Type B pancreatic cell (in vitro differentiated cells): ENCODE measurements around the gene NSD2. TPM values are rescaled to one million over a fixed set of nuclear protein-coding genes. Genes with fewer than 3 reads are reported as not detected.

ENCODE experiments used
- DNase-seq: peaks from one replicate; pipeline ENCODE4 v3.0.0; 2021; ENCODE audit warnings: mixed read lengths; ENCODE audit not compliant: unreplicated experiment; ENCODE audit errors: extremely low spot score
- H3K27ac Mint-ChIP-seq: 2 replicates; pipeline ENCODE4 v1.8.0; 2021; ENCODE audit warnings: mild to moderate bottlenecking, mixed read lengths
- H3K27me3 Mint-ChIP-seq: 2 replicates; pipeline ENCODE4 v1.8.0; 2021; ENCODE audit warnings: mixed read lengths
- H3K36me3 Mint-ChIP-seq: 2 replicates; pipeline ENCODE4 v1.8.0; 2021; ENCODE audit warnings: mixed read lengths
- H3K4me1 Mint-ChIP-seq: one replicate; pipeline ENCODE4 v1.8.0; 2021; ENCODE audit warnings: mixed read lengths; ENCODE audit not compliant: unreplicated experiment
- H3K4me3 Mint-ChIP-seq: 2 replicates; pipeline ENCODE4 v1.8.0; 2021; ENCODE audit warnings: mild to moderate bottlenecking, mixed read lengths
- H3K9me3 Mint-ChIP-seq: 2 replicates; pipeline ENCODE4 v1.8.0; 2021; ENCODE audit warnings: mixed read lengths
- total RNA-seq: library from RNA; stranded (reverse); gene quantifications from 2 replicates; pipeline ENCODE4 v1.2.1, GENCODE V29; 2021; ENCODE audit warnings: low replicate concordance
- TF ChIP-seq, protein P1 (sequence below): fragments of 200-600 bp; sonication (generic); conservative IDR thresholded peaks from 2 replicates; pipeline ENCODE4 v1.5.0; 2021; ENCODE audit warnings: antibody characterized with exemption, mild to moderate bottlenecking

The NSD2 gene
- total RNA-seq, 1 donor from 2014 or later = 156 TPM

DNA sequence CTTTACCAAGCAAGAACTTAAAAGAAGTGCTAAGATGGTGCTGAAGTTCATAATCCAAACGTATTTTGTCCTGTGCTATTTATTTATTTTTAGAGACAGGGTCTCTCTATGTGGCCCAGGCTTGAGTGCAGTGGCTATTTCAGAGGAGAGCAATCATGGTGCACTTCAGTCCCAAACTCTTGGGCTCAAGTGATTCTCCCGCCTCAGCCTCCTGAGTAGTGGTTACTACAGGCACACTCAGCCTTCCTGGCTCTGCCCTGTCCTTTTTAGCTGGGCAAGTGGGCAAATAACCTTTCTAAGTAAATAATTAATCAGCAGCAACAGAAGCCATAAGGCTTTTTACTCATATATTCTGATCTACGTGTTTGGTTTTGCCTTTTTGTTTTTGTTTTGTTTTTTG lies 2.6 kb downstream of the NSD2 start:
- TF ChIP-seq, protein P1, sequence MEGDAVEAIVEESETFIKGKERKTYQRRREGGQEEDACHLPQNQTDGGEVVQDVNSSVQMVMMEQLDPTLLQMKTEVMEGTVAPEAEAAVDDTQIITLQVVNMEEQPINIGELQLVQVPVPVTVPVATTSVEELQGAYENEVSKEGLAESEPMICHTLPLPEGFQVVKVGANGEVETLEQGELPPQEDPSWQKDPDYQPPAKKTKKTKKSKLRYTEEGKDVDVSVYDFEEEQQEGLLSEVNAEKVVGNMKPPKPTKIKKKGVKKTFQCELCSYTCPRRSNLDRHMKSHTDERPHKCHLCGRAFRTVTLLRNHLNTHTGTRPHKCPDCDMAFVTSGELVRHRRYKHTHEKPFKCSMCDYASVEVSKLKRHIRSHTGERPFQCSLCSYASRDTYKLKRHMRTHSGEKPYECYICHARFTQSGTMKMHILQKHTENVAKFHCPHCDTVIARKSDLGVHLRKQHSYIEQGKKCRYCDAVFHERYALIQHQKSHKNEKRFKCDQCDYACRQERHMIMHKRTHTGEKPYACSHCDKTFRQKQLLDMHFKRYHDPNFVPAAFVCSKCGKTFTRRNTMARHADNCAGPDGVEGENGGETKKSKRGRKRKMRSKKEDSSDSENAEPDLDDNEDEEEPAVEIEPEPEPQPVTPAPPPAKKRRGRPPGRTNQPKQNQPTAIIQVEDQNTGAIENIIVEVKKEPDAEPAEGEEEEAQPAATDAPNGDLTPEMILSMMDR = no peak
- H3K27ac Mint-ChIP-seq = peak overlapping the region; percentile 64
- peaks cover 3% of the 10 kb centered on the region for H3K27me3 Mint-ChIP-seq
- H3K4me3 Mint-ChIP-seq = peak overlapping the region; percentile 50
- no peak for DNase-seq
- H3K4me1 Mint-ChIP-seq = peaks cover 42% of the 10 kb centered on the region
- no peaks in the 10 kb centered on the region for H3K9me3 Mint-ChIP-seq
- H3K36me3 Mint-ChIP-seq = peaks cover 8% of the 10 kb centered on the region

DNA sequence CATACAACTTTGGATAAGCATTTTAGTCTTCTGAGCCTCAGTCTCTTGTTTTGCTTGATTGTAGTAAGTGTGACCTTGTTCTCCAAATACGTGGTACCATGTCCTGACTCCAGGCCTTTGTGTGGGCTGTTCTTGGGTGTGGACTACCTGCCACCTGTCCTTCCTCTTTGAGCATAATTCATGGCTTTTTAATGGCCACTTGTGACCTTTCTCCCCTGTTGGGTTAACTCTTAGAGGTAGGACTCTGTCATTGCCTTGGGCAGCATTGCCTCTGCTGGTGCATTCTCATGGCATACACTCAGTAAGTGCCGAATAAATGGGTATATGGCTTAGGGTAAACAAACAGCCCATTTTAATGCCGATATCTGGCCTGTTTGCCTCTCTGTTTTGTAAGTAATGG lies 3.0 kb downstream of the NSD2 start:
- no peak for DNase-seq
- H3K4me3 Mint-ChIP-seq = peak overlapping the region; percentile 50
- TF ChIP-seq, protein P1 = no peak
- H3K4me1 Mint-ChIP-seq = peaks cover 44% of the 10 kb centered on the region
- peaks cover 3% of the 10 kb centered on the region for H3K27me3 Mint-ChIP-seq
- no peaks in the 10 kb centered on the region for H3K9me3 Mint-ChIP-seq
- peak overlapping the region; percentile 64 for H3K27ac Mint-ChIP-seq
- H3K36me3 Mint-ChIP-seq = peaks cover 8% of the 10 kb centered on the region

DNA sequence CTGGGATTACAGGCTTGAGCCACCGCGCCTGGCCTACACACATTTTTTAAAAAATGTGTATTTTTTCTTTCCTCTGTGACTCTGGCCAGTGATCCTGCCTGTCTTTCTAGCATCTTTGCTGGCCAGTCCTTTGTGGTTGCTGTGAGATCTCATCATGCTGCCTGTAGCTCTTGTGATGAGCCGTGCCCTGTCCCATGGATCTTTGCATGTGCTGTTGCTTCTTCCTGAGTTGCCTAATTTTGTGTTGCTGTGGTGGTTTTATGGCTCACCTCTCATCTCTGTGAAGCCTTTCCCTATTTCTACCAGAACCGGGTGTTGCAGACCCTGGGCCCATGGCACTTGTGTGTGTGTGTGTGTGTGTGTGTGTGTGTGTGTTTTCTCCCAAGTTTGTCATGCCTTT lies 8.3 kb downstream of the NSD2 start:
- Mint-ChIP-seq H3K27ac (peak overlapping the region; percentile 70), H3K9me3 (no peaks in the 10 kb centered on the region), H3K4me1 (peaks cover 46% of the 10 kb centered on the region), H3K36me3 (peaks cover 10% of the 10 kb centered on the region), H3K4me3 (no peak overlapping the region), H3K27me3 (no peaks in the 10 kb centered on the region)
- TF ChIP-seq, protein P1 = no peak
- DNase-seq = no peak

DNA sequence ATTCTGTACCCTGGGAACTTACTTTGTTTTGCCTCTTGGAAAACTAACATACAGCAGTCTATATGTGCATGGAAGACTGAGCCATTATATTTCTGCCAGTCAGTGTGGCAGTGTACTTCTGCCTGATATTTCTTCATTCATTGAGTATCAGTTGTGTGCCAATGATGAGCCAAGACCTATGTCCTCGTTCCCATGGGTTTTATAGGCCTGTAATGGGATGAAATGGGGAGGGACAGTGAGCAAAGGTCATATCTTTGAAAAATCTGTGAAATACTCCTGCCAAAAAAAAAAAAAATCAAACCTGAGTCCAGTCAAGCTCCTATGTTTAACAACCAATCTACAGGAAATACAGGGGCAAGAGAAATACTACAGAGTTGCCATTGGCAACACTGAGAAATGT lies 9.1 kb downstream of the NSD2 start:
- TF ChIP-seq, protein P1 = no peak
- H3K9me3 Mint-ChIP-seq = no peaks in the 10 kb centered on the region
- H3K27ac Mint-ChIP-seq = peak overlapping the region; percentile 0
- H3K36me3 Mint-ChIP-seq = peaks cover 10% of the 10 kb centered on the region
- peaks cover 45% of the 10 kb centered on the region for H3K4me1 Mint-ChIP-seq
- no peak overlapping the region for H3K4me3 Mint-ChIP-seq
- no peak for DNase-seq
- no peaks in the 10 kb centered on the region for H3K27me3 Mint-ChIP-seq

DNA sequence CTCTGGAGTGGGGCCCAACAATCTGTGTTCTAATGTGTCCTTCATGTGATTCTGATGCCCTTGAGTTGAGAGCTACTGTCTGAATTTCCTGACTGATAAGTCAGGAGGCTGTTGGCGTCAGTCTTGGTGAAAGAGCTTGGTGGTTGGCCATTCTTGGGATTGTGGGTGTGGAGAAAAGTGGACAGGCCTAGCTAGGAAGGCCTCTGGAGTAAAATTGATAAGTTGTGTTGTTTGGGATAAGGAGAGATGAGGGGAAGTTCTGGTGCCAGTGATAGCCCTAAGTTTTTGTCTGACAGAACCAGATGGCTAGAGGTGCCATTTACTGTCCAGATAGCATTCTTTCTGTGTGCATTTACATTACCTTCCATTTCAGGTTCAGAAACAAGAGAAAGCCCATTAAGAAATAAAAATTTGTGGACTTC lies 11.7 kb downstream of the NSD2 start:
- H3K36me3 Mint-ChIP-seq = peaks cover 12% of the 10 kb centered on the region
- no peak overlapping the region for H3K27ac Mint-ChIP-seq
- TF ChIP-seq, protein P1 = no peak
- peaks cover 45% of the 10 kb centered on the region for H3K4me1 Mint-ChIP-seq
- H3K9me3 Mint-ChIP-seq = no peaks in the 10 kb centered on the region
- DNase-seq = no peak
- H3K27me3 Mint-ChIP-seq = no peaks in the 10 kb centered on the region
- H3K4me3 Mint-ChIP-seq = no peak overlapping the region

DNA sequence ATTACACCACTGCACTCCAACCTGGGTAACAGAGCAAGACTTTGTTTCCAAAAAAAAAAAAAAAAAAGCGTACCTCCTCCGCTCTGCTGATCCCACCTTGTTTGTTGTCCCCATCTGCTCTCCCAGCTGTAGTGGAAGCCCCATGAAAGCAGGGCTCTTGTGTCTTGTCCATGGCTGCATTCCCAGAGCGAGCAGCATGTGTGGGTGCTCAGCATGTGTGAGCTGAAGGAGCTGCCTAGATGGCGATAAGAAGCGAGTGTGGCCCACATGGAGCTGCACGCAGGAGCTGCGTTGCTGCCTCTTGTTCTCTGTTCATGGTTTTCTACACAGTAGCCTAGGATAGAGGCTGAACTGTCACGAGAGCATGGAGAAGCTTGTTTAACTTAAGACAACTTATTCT lies 12.4 kb downstream of the NSD2 start:
- Mint-ChIP-seq H3K9me3 (no peaks in the 10 kb centered on the region), H3K36me3 (peaks cover 11% of the 10 kb centered on the region), H3K4me1 (peaks cover 42% of the 10 kb centered on the region), H3K27me3 (no peaks in the 10 kb centered on the region), H3K4me3 (no peak overlapping the region), H3K27ac (peak overlapping the region; percentile 80)
- TF ChIP-seq, protein P1 = no peak
- DNase-seq = no peak
